Lung microvascular endothelial cell (primary cell): Measurements from ENCODE around the gene CYP2F1. TPM values are rescaled to one million over a fixed set of nuclear protein-coding genes. Genes with fewer than 3 reads are reported as not detected.
A peak's percentile ranks its signal among the peaks of the same experiment; 100 is the strongest.
"Not testable (repeated sequence)": the region's sequence is repeated elsewhere in the genome, so short reads cannot be mapped to it uniquely, and the experiment has no call there.

Experiments
- DNase-seq, 2 donors: peaks; one replicate each; pipeline versions ENCODE4 v3.0.0 to v3.0.0-alpha.2; 2010; ENCODE audit warnings: low read depth in 2 of 2
- total RNA-seq: library from RNA; depleted of rRNA; stranded (reverse); fragments of >200 nt; gene quantifications from 2 replicates; pipeline ENCODE4 v1.2.1, GENCODE V29; 2014

The CYP2F1 gene
- total RNA-seq: not detected in 2 replicates

- no peak for DNase-seq
These were observed at the start of gene CYP2F1 for GRCh38 chr19:41114132-41114531. Gene CYP2F1, plus strand, starts transcription at chr19:41114432. Its CDS starts 1,757 bp downstream, at chr19:41116189.

GRCh38 chr19:41064974-41065569 is 49.2 kb upstream of the CYP2F1 start:
- peak; percentile 50 to 60 for DNase-seq

GRCh38 chr19:41076286-41076685 is 37.9 kb upstream of the CYP2F1 start:
- DNase-seq: no peak

- DNase-seq: no peak
These were observed 30.7 kb upstream of the CYP2F1 start for GRCh38 chr19:41083516-41083915.

- DNase-seq: no peak
These were observed 28.4 kb upstream of the CYP2F1 start for GRCh38 chr19:41085748-41086415.

- DNase-seq: no peak
These were observed 26.1 kb upstream of the CYP2F1 start, which contains the start of gene CYP2A13 for GRCh38 chr19:41088151-41088550. Gene CYP2A13, plus strand, starts transcription at chr19:41088451. Its CDS starts 21 bp downstream, at chr19:41088472.

- DNase-seq: no peak
These were observed 24.3 kb upstream of the CYP2F1 start for GRCh38 chr19:41089959-41090358.

- no peak for DNase-seq
These were observed 18.5 kb upstream of the CYP2F1 start for GRCh38 chr19:41095703-41096102.

- no peak for DNase-seq
These were observed 17.9 kb upstream of the CYP2F1 start for GRCh38 chr19:41096353-41096752.

- DNase-seq: no peak
These were observed 16.9 kb upstream of the CYP2F1 start for GRCh38 chr19:41097302-41097701.

GRCh38 chr19:41098762-41099161 is 15.5 kb upstream of the CYP2F1 start:
- DNase-seq: no peak

- not testable (repeated sequence) for DNase-seq
These were observed 12.0 kb upstream of the CYP2F1 start for GRCh38 chr19:41102210-41102609.

- DNase-seq: no peak
These were observed 8.1 kb upstream of the CYP2F1 start for GRCh38 chr19:41106177-41106576.

- DNase-seq: no peak
These were observed 2.9 kb upstream of the CYP2F1 start for GRCh38 chr19:41111296-41111695.

- no peak for DNase-seq
These were observed 2.4 kb upstream of the CYP2F1 start for GRCh38 chr19:41111750-41112295.

GRCh38 chr19:41112728-41113290 is 1.4 kb upstream of the CYP2F1 start:
- no peak for DNase-seq

GRCh38 chr19:41116261-41116660 is 2.0 kb downstream of the CYP2F1 start:
- DNase-seq: no peak

- DNase-seq: not testable (repeated sequence)
These were observed 7.0 kb downstream of the CYP2F1 start for GRCh38 chr19:41120929-41121911.

GRCh38 chr19:41122846-41123245 is 8.6 kb downstream of the CYP2F1 start:
- DNase-seq: not testable (repeated sequence)

- no peak for DNase-seq
These were observed 9.6 kb downstream of the CYP2F1 start for GRCh38 chr19:41123716-41124294.

GRCh38 chr19:41126765-41127203 is 12.6 kb downstream of the CYP2F1 start:
- peak; percentile 27 to 28 for DNase-seq
